OCI-LY1 (cell line): Measurements from ENCODE around the gene LCORL.

ENCODE experiments used
- EZH2 ChIP-seq: fragments of 200-600 bp; sonication (generic), shearing (Covaris generic); IDR thresholded peaks from 2 replicates; pipeline ENCODE4 v1.8.0; 2017; ENCODE audit warnings: borderline replicate concordance, mixed run types, mild to moderate bottlenecking, antibody characterized with exemption, low read length, moderate library complexity, mixed read lengths
- TF ChIP-seq, protein P1 (sequence below): fragments of 200-600 bp; sonication (generic), shearing (Covaris generic); IDR thresholded peaks from 2 replicates; pipeline ENCODE4 v1.5.1; 2017; ENCODE audit warnings: mild to moderate bottlenecking, antibody characterized with exemption, low read length, moderate library complexity, mixed read lengths

DNA sequence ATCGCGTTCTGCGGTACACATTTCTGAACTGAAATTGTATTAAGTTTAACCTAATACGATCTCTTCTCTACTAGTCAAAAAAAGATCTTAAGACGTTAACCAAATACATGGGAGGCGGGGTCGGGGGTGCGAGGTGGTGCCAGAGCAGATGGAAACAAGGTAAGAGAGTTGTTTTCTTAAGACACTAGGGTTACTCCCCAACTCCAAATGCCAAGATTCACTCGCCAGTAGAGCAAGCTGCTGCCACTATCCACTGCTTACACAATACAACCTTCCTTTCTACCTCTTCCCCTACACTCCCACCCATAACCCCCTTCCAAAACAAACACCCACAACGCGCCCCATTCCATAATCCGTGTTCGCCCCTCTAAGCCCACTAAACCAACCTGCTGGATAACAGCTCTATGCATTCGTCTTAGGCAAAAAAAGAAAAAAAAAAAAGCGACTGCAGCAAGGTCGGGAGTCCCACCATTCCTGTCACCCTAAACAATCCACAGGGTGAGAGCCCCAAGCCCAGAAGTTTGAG lies 1.3 kb downstream of the LCORL start:
- no peak for TF ChIP-seq EZH2
- TF ChIP-seq, protein P1, sequence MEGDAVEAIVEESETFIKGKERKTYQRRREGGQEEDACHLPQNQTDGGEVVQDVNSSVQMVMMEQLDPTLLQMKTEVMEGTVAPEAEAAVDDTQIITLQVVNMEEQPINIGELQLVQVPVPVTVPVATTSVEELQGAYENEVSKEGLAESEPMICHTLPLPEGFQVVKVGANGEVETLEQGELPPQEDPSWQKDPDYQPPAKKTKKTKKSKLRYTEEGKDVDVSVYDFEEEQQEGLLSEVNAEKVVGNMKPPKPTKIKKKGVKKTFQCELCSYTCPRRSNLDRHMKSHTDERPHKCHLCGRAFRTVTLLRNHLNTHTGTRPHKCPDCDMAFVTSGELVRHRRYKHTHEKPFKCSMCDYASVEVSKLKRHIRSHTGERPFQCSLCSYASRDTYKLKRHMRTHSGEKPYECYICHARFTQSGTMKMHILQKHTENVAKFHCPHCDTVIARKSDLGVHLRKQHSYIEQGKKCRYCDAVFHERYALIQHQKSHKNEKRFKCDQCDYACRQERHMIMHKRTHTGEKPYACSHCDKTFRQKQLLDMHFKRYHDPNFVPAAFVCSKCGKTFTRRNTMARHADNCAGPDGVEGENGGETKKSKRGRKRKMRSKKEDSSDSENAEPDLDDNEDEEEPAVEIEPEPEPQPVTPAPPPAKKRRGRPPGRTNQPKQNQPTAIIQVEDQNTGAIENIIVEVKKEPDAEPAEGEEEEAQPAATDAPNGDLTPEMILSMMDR = no peak
